Ectodermal cell (in vitro differentiated cells): ENCODE data around the gene MYO1C.
"Not testable (repeated sequence)": the region's sequence is repeated elsewhere in the genome, so short reads cannot be mapped to it uniquely, and the experiment has no call there.

Source experiments
- H3K27ac ChIP-seq: 2 replicates; pipeline ENCODE4 v1.7.0; 2013; ENCODE audit warnings: mild to moderate bottlenecking, low read depth, low read length; ENCODE audit not compliant: insufficient read depth, poor library complexity, severe bottlenecking
- H3K27me3 ChIP-seq: 2 replicates; pipeline ENCODE4 v1.7.0; 2013; ENCODE audit warnings: mild to moderate bottlenecking, low read length; ENCODE audit not compliant: insufficient read depth, control insufficient read depth, poor library complexity, severe bottlenecking
- H3K36me3 ChIP-seq: one replicate; pipeline ENCODE4 v1.7.0; 2013; ENCODE audit warnings: low read length; ENCODE audit not compliant: control insufficient read depth, insufficient read depth
- H3K4me1 ChIP-seq: one replicate; pipeline ENCODE4 v1.7.0; 2013; ENCODE audit warnings: low read length; ENCODE audit not compliant: control insufficient read depth, insufficient read depth
- H3K4me3 ChIP-seq: 2 replicates; pipeline ENCODE4 v1.7.0; 2013; ENCODE audit warnings: low read depth, low read length, control low read depth; ENCODE audit not compliant: insufficient read depth
- H3K9me3 ChIP-seq: 2 replicates; pipeline ENCODE4 v1.7.0; 2013; ENCODE audit warnings: mild to moderate bottlenecking, low read length, moderate library complexity; ENCODE audit not compliant: control insufficient read depth
- WGBS, 2 experiments: methylation state at CpG; one replicate each; pipeline ENCODE4 v1.1.7; 2013; ENCODE audit warnings: missing lambda C conversion rate in 2 of 2; 5-methylcytosine and 5-hydroxymethylcytosine counted together

MYO1C gene

DNA sequence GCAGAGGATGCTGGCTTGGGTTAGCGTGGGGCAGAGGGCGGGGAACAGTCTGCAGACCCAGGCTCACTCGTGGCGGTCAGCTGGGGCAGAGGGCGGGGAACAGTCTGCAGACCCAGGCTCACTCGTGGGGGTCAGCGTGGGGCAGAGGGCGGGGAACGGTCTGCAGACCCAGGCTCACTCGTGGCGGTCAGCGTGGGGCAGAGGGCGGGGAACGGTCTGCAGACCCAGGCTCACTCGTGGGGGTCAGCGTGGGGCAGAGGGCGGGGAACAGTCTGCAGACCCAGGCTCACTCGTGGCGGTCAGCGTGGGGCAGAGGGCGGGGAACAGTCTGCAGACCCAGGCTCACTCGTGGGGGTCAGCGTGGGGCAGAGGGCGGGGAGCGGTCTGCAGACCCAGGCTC, 16.2 kb upstream of the MYO1C start:
- H3K27ac ChIP-seq, H3K27me3 ChIP-seq, H3K4me3 ChIP-seq, H3K4me1 ChIP-seq, H3K9me3 ChIP-seq, H3K36me3 ChIP-seq: not testable (repeated sequence)
- 96 to 97% methylated on average over 25 of the region's 25 CpGs for WGBS, 2 experiments

GRCh38 chr17:1506649-1507267, 14.3 kb upstream of the MYO1C start:
- Histone ChIP-seq H3K4me1 (peaks cover 4% of the 10 kb centered on the region), H3K27ac (no peak overlapping the region), H3K9me3 (no peaks in the 10 kb centered on the region), H3K36me3 (no peaks in the 10 kb centered on the region), H3K27me3 (no peaks in the 10 kb centered on the region), H3K4me3 (no peak overlapping the region)
- WGBS, 2 experiments = 93% methylated on average over 13 of the region's 13 CpGs

GRCh38 chr17:1505586-1505985, 13.1 kb upstream of the MYO1C start:
- Histone ChIP-seq H3K27ac (no peak overlapping the region), H3K4me1 (peaks cover 4% of the 10 kb centered on the region), H3K9me3 (no peaks in the 10 kb centered on the region), H3K4me3 (no peak overlapping the region), H3K27me3 (no peaks in the 10 kb centered on the region), H3K36me3 (no peaks in the 10 kb centered on the region)
- 88% methylated on average over 5 of the region's 5 CpGs for WGBS, 2 experiments

DNA sequence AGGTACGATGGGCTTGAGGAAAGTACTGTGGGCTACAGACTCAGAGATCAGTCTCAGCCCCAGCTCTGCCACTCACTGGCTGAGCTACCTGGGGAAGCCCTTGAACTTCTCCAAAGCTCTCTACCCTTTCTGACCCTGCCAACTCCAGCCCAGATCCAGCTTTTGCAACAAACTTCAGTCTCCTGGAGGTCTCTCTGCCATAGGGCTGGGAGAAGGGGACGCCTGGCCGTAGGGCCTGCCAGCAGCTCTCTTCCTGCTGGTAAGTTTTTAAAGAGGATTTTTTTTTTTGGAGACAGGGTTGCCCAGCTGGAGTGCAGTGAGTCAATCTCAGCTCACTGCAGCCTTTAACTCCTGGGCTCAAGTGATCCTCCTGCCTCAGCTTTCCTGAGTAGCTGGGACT, 12.4 kb upstream of the MYO1C start:
- WGBS, 2 experiments = 86 to 94% methylated on average over 3 of the region's 3 CpGs
- no peak overlapping the region for H3K27ac ChIP-seq

GRCh38 chr17:1503699-1504098, 11.2 kb upstream of the MYO1C start:
- H3K27me3 ChIP-seq = no peaks in the 10 kb centered on the region
- peaks cover 4% of the 10 kb centered on the region for H3K4me1 ChIP-seq
- H3K27ac ChIP-seq = no peak overlapping the region
- no peaks in the 10 kb centered on the region for H3K36me3 ChIP-seq
- no peak overlapping the region for H3K4me3 ChIP-seq
- WGBS, 2 experiments = 86 to 87% methylated on average over 10 of the region's 10 CpGs
- H3K9me3 ChIP-seq = no peaks in the 10 kb centered on the region

More for the DNA sequence above, 12.4 kb upstream of the MYO1C start:
- Histone ChIP-seq H3K4me1 (peaks cover 4% of the 10 kb centered on the region), H3K27me3 (no peaks in the 10 kb centered on the region), H3K36me3 (no peaks in the 10 kb centered on the region), H3K4me3 (no peak overlapping the region), H3K9me3 (no peaks in the 10 kb centered on the region)

- 87 to 92% methylated on average over 9 of the region's 9 CpGs for WGBS, 2 experiments
- no peaks in the 10 kb centered on the region for H3K27me3 ChIP-seq
- H3K4me1 ChIP-seq = no peaks in the 10 kb centered on the region
- H3K36me3 ChIP-seq = no peaks in the 10 kb centered on the region
- no peak overlapping the region for H3K27ac ChIP-seq
- no peak overlapping the region for H3K4me3 ChIP-seq
- no peaks in the 10 kb centered on the region for H3K9me3 ChIP-seq
These were observed 6.4 kb upstream of the MYO1C start for GRCh38 chr17:1498869-1499268.

DNA sequence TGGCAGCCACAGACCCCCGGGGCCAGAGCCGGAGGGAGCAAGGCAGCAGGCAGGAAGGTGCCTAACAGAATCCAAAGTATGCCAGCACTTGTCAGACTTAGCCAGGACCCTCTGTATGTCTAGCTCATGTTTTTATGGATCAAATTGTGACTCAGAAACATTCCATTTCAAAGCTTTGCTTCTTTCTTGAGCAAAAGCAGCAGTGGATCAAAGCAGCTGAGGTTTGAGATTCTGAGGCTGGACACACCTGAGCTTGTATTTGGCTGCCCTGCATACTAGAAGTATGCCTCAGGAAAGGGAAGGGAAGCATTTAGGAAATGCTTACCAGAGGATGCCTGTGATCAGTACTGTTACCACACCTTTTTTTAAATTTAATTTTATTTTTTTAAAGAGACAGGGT, 5.7 kb upstream of the MYO1C start:
- no peaks in the 10 kb centered on the region for H3K9me3 ChIP-seq
- H3K4me3 ChIP-seq = no peak overlapping the region
- no peaks in the 10 kb centered on the region for H3K36me3 ChIP-seq
- WGBS, 2 experiments = 88 to 90% methylated on average over 2 of the region's 2 CpGs
- peaks cover 5% of the 10 kb centered on the region for H3K4me1 ChIP-seq
- H3K27ac ChIP-seq = no peak overlapping the region
- no peaks in the 10 kb centered on the region for H3K27me3 ChIP-seq

- no peak overlapping the region for H3K4me3 ChIP-seq
- H3K27ac ChIP-seq = no peak overlapping the region
- H3K27me3 ChIP-seq = no peaks in the 10 kb centered on the region
- no peaks in the 10 kb centered on the region for H3K9me3 ChIP-seq
- no peaks in the 10 kb centered on the region for H3K36me3 ChIP-seq
- H3K4me1 ChIP-seq = peaks cover 9% of the 10 kb centered on the region
- WGBS, 2 experiments = 91 to 92% methylated on average over 15 of the region's 15 CpGs
These were observed 5.3 kb upstream of the MYO1C start for GRCh38 chr17:1497831-1498230.

- Histone ChIP-seq H3K4me3 (no peak overlapping the region), H3K9me3 (no peaks in the 10 kb centered on the region), H3K27ac (no peak overlapping the region), H3K4me1 (peaks cover 11% of the 10 kb centered on the region), H3K36me3 (no peaks in the 10 kb centered on the region), H3K27me3 (peaks cover 5% of the 10 kb centered on the region)
- 94 to 95% methylated on average over 14 of the region's 14 CpGs for WGBS, 2 experiments
These were observed 4.4 kb upstream of the MYO1C start for GRCh38 chr17:1496869-1497268.

- Histone ChIP-seq H3K27me3 (peaks cover 7% of the 10 kb centered on the region), H3K4me1 (peaks cover 11% of the 10 kb centered on the region), H3K9me3 (no peaks in the 10 kb centered on the region), H3K36me3 (no peaks in the 10 kb centered on the region), H3K27ac (no peak overlapping the region), H3K4me3 (no peak overlapping the region)
- WGBS, 2 experiments = 92 to 93% methylated on average over 14 of the region's 14 CpGs
These were observed 2.9 kb upstream of the MYO1C start for GRCh38 chr17:1495265-1495989.
